HG03378 (cell line): ENCODE results near the gene RGS10.

Source experiments
- ATAC-seq: cut with Tn5 transposase; IDR thresholded peaks from one replicate; pipeline ENCODE4 v1.9.1; 2021; ENCODE audit warnings: mild to moderate bottlenecking, moderate library complexity; ENCODE audit not compliant: unreplicated experiment

Gene RGS10

GRCh38 chr10:119520283-119520682 lies 22.2 kb downstream of the RGS10 start:
- ATAC-seq: no peak

DNA sequence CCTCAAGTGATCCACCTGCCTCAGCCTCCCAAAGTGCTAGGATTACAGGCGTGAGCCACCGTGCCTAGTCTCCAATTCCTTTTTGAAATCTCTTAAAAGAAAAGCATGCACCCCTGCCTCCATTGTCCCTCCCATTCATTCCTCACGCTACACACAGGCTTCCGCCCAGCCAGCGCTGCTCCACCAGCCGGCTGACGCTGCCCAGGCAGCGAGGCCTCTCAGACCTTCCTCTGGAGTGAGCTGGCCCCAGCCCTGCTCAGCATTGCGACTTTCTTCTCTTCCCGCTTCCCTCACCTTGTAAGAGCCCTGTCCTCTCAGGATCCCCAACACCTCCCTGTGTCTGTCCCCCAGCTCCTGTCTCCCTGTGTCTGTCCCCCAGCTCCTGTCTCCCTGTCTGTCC lies 23.6 kb downstream of the RGS10 start:
- ATAC-seq: no peak

DNA sequence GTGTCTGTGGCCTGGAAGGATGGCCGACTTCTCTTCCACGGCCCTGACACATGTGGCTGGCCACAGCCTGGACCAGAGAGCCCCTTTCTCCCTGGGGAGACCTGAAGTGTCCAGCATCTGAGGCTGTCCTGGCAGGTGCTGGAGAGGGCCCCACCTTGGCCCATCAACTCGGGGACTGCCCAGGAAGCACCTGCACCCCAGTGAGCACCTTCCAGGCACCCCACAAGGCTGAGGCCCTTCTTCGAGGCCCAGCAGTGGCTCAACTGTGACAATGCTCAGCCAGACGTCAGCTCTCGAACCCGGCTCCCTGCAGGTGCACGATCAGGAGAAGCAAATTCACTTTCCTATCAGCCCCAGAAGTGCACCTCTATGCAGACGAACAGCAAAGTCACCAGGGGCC lies 24.3 kb downstream of the RGS10 start:
- ATAC-seq: no peak

DNA sequence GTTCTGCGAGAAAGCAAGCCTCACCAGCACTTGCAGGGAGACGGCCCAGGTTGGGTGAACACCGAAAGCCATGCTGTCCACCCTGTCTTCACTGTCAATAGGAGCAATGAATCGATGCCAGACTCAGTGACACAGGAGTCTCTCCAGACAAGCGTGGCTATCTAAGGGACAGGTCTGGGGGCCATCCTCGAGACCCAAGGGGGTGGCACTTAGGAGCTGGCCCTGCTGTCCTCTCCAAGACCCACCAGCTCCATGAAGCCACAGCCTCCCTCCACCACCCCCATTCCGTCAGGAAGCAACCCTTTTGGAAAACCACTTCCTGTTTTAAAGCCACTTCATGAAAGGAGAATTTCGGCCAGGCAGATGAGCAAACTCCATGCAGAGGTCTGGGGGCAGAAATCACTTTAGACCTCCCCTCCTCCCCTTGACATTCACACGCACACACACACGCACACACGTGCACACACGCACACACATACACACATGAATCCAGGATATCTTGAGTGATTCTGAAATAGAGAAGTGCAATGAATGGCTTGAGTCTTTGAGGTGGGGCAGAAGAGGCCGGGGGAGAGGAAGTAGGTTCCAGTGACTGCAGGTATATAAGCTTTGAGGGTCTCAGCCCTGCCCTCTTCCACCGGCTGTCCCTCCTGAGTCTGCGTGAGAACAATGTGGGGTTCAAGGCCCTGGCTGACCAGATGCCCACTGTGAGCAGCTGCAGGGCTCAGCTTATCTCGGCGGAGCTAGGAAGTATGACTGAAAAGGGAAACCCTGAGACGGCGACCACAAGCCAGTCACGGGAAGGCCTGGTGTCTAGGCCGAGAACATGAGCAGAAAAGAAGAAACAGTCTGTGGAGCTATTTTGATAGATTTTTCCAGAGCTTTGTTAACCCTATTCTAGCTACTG lies 25.0 kb downstream of the RGS10 start:
- no peak for ATAC-seq

GRCh38 chr10:119516381-119517234 lies 25.9 kb downstream of the RGS10 start:
- peak; percentile 81 for ATAC-seq

DNA sequence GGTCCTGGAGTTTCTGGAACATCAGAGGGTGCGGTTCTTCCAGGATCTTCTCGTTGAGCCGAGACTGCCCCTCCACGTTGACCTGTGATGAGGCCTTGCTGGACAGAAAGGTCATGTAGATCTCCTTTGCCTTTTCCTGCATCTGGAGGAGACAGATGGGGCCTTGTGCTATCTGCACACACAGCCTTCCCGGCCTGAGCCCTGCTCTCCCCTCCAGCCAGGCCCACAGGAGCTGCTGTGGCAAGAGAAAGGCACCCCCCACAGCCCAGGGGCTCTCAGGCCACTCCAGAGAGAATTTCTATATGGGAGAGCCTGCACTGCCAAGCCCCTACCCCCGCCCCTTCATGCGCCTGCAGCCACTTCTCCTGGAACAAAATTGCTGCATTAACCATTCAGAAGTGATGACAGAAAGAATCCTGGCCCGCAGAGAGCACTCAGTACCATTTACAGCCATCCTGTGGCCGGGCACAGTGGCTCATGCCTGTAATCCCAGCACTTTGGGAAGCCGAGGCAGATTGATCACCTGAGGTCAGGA lies 26.9 kb downstream of the RGS10 start:
- ATAC-seq: no peak

DNA sequence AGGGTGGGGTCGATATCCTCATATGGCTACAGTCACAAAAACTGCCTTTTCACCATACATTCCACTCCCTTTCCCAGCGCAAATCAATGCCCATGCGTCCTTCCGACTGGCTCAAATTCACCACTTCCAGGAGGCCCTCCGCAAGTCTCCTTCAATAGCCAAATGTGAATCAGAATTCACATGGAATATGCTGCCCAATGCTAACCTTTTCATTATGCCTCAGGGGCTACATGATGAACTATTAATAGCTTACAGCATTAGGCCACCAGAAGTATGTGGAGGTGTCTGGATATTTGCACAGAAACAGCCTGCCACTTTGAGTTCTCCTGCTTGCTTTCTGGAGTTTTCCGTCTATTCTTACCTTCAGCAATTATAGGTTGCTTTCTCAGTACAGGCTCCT lies 27.7 kb downstream of the RGS10 start:
- no peak for ATAC-seq

GRCh38 chr10:119511828-119512515 lies 30.5 kb downstream of the RGS10 start:
- ATAC-seq: no peak

DNA sequence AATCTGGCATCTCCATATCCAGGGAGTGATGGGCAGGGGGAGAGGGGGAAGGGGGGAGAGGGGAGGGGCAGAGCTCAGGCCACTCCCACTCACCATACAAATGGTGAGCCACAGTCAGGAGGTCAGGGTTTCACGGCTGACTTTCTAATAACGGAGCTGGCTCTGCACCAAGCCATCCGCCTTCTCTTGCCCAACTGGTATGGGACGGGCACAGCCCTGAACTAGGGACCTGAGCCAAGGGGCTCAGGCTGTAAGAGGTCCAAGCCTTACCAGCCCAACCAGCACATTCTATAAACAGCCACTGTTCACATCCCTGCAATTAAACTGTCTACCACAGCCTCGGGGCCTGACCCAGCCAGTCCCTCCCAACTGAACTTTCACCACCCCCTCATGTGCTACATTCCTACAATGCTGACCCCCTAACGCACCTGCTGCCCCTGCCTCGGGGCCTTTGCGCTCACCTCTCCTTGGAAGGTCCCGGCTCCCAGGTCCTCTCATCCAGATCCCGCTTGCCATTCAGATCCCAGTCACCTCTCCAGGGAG lies 32.5 kb downstream of the RGS10 start:
- no peak for ATAC-seq

- no peak for ATAC-seq
Observed at GRCh38 chr10:119507115-119507514, 35.4 kb downstream of the RGS10 start.

DNA sequence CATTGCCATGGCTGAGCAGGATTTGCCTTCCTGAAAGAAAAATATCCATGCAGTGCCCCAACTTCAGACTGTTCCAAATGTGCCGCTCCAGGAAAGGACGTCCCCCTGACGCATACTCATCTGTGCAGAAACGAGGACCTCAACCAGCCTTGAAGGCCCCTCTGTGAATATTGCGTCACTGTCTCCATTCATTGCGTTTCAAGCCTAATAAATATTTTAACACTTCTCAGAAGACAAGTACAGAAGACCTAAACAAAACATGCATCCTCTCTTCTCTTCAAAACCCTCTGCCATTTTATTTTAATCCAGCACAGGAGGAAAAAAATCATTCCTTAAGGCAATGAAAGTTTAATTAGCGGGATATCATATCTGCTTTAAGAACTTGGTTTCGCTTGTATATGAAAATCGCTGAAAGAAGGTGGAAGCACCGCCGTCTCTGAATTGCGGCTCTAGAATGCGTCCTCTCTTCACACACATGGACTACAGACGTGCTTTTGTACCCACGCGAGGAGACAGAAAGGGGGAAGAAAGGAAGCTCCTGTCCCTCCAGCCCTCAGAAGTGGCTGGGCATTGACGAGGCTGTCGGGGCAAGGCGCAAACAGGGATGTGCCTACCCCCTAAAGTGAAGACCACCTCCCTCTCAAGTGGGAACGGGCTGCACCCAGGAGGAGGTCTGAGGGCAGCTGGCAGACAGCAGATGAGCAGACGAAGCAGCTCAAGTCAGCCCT lies 36.8 kb downstream of the RGS10 start:
- ATAC-seq: no peak

GRCh38 chr10:119505131-119505551 lies 37.4 kb downstream of the RGS10 start:
- ATAC-seq: no peak

GRCh38 chr10:119504651-119505050 lies 37.9 kb downstream of the RGS10 start:
- no peak for ATAC-seq

DNA sequence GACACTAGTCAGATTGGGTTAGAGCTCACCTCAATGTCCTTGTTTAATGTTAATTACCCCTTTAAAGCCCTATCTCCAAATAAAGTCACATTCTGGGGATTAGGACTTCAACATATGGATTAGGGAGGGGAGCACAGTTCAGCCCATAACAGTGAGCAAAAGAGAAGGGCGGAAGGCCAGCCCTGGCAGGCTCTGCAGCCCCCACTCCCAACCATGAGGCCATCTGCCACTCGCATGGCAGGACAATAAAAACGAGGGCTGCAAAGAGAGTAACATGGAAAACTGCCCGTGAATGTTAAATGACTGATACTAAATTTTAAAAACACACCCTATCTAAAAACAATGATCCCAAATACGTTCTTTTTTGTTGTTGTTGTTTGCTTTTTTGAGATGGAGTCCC lies 38.7 kb downstream of the RGS10 start:
- ATAC-seq: no peak

DNA sequence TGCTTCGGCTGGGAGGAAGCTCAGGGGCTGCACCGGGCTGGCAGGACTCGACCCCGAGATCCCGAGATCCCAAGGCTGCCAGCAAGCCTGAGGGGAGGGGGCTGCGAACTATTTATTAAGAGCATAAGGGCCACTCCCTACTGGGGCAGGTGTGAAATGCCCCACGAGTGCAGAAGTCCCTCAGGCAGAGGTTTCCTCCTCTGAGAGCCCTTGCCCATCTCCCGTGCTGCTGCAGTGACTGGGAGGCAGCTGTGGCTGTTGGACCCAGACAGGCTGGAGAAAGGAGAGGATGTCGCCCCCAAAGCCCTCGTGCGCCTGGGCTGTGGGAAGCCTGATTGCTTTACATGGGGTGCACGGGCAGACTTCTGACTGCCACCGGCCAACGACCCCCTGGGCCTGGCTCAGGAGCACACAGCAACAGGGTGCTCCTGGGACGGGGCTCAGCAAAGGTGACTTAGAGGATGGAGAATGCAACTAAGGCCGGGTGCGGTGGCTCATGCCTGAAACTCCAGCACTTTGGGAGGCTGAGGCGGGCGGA lies 39.8 kb downstream of the RGS10 start:
- no peak for ATAC-seq

GRCh38 chr10:119502209-119502608 lies 40.3 kb downstream of the RGS10 start:
- no peak for ATAC-seq

GRCh38 chr10:119501690-119502089 lies 40.8 kb downstream of the RGS10 start:
- no peak for ATAC-seq

DNA sequence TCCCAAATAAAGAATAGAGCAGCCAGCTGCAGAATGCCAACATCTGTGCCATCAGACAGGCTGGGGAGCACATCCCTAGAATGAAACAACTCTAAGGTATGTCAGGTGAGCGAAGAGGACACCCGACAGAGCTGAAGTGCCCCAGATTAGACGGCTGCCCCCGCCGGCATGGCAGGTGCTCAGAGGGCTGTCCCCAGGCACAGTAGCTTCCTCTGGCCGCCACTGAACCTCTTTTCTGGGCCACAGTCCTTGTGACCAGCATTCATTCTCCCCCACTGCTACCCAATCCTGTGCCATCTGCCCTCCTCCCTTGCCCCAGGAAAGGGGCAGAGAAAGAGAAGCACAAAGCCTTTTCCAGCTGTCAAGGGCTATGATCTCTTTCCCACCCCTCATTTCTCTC lies 41.7 kb downstream of the RGS10 start:
- ATAC-seq: no peak

DNA sequence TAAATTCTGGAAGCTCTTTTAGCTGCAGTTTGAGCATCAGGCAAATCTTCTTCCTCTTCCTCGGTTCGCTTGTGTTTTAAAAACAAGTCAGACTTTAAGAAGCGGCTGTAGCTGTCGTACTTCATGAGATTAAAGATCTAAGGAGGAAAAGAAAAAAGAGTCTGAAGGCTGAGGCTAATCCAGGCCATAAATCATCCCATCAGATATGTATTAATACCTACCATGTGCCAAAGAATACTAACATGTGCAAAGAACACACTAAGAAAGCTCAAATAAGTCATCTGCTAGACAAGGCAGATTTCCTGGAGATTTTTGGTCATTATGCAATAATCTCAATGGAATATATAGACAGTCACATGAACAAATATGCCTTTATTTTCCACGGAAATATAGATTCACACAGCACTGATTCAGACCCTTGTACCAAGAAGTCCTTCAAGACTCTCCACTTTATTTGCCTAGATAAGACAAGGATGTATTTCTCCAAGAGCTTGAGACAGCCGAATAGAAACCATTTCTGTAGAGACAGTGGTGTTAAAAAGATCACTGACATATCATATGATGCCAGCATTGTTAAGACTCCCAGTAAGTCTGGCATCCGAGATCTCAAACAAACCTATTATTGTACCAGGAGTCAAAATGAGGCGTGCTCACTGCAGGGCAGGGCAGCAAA lies 42.3 kb downstream of the RGS10 start:
- ATAC-seq: no peak
